SU-DHL-6 (cell line): ENCODE results near the gene MS4A4A.
A peak's percentile ranks its signal among the peaks of the same experiment; 100 is the strongest.

ENCODE experiments used
- H2AFZ ChIP-seq: fragments of 200-600 bp; sonication (generic); 2 replicates; pipeline ENCODE4 v1.6.1; 2014; ENCODE audit warnings: low read depth, mild to moderate bottlenecking, moderate library complexity, mixed read lengths, antibody characterized with exemption, low read length; ENCODE audit not compliant: severe bottlenecking
- H3F3A ChIP-seq: fragments of 200-600 bp; shearing (Covaris generic); 2 replicates; pipeline ENCODE4 v1.6.0; 2016; ENCODE audit warnings: antibody characterized with exemption, mild to moderate bottlenecking; ENCODE audit not compliant: insufficient read depth
- H3K27ac ChIP-seq: fragments of 200-600 bp; sonication (generic); 2 replicates; pipeline ENCODE4 v1.5.1; 2016; ENCODE audit warnings: low read depth, mild to moderate bottlenecking, low read length, moderate library complexity, mixed read lengths
- H3K27me3 ChIP-seq: fragments of 200-600 bp; sonication (generic), shearing (Covaris generic); 2 replicates; pipeline ENCODE4 v1.6.0; 2014; ENCODE audit warnings: mild to moderate bottlenecking, low read length
- H3K36me3 ChIP-seq: fragments of 200-600 bp; sonication (generic); 2 replicates; pipeline ENCODE4 v1.6.1; 2014; ENCODE audit warnings: mild to moderate bottlenecking, low read length, mixed read lengths
- H3K4me2 ChIP-seq: fragments of 300-600, 200-600 bp; shearing (Covaris generic), sonication (generic); 2 replicates; pipeline ENCODE4 v1.6.0; 2014; ENCODE audit warnings: low read length, low read depth, mild to moderate bottlenecking; ENCODE audit not compliant: poor library complexity, severe bottlenecking
- H3K4me3 ChIP-seq: fragments of 200-600 bp; sonication (generic); 2 replicates; pipeline ENCODE4 v1.5.1; 2014; ENCODE audit warnings: antibody characterized with exemption, low read length, mild to moderate bottlenecking, mixed read lengths; ENCODE audit not compliant: insufficient read depth, poor library complexity, severe bottlenecking
- H3K79me2 ChIP-seq: fragments of 200-600 bp; sonication (generic); 2 replicates; pipeline ENCODE4 v1.6.1; 2014; ENCODE audit warnings: mild to moderate bottlenecking, low read length, moderate library complexity; ENCODE audit not compliant: insufficient read depth
- H3K9ac ChIP-seq: fragments of 200-600 bp; sonication (generic); 2 replicates; pipeline ENCODE4 v1.7.0; 2014; ENCODE audit warnings: mild to moderate bottlenecking, low read length
- H3K9me2 ChIP-seq: fragments of 200-600 bp; sonication (generic); replicated peaks from 2 replicates; pipeline ENCODE4 v1.6.1; 2014; ENCODE audit warnings: low read length; ENCODE audit not compliant: insufficient read depth
- H3K9me3 ChIP-seq: fragments of 200-600 bp; sonication (generic); 2 replicates; pipeline ENCODE4 v1.6.1; 2014; ENCODE audit warnings: low read length, mixed read lengths; ENCODE audit not compliant: insufficient read depth
- H4K20me1 ChIP-seq: fragments of 200-600 bp; sonication (generic); 2 replicates; pipeline ENCODE4 v1.6.1; 2014; ENCODE audit warnings: low read depth, mild to moderate bottlenecking, antibody characterized with exemption, low read length, moderate library complexity, mixed read lengths
- EZH2phosphoT487 ChIP-seq: fragments of 200-600 bp; sonication (generic), shearing (Covaris generic); conservative IDR thresholded peaks from 2 replicates; pipeline ENCODE4 v1.6.1; 2018; ENCODE audit warnings: mild to moderate bottlenecking, antibody characterized with exemption, low read length, moderate library complexity, mixed read lengths
- TF ChIP-seq, protein P1 (sequence below): fragments of 200-600 bp; sonication (generic); IDR thresholded peaks from one replicate; pipeline ENCODE4 v1.5.1; 2017; ENCODE audit warnings: antibody characterized with exemption, mild to moderate bottlenecking, low read length, moderate library complexity; ENCODE audit not compliant: insufficient read depth, poor library complexity, severe bottlenecking

MS4A4A gene

GRCh38 chr11:60265373-60266214, 14.9 kb upstream of the MS4A4A start:
- Histone ChIP-seq H3K36me3 (no peaks in the 10 kb centered on the region), H3K9me2 (no peaks in the 10 kb centered on the region), H2AFZ (no peak overlapping the region), H3K4me2 (no peak overlapping the region), H3K27ac (no peak overlapping the region), H3F3A (no peaks in the 10 kb centered on the region), H4K20me1 (no peaks in the 10 kb centered on the region), H3K4me3 (no peak overlapping the region), H3K27me3 (no peaks in the 10 kb centered on the region), H3K9ac (no peak overlapping the region), H3K9me3 (no peaks in the 10 kb centered on the region), H3K79me2 (no peaks in the 10 kb centered on the region)
- TF ChIP-seq EZH2phosphoT487: no peak
- TF ChIP-seq, protein P1, sequence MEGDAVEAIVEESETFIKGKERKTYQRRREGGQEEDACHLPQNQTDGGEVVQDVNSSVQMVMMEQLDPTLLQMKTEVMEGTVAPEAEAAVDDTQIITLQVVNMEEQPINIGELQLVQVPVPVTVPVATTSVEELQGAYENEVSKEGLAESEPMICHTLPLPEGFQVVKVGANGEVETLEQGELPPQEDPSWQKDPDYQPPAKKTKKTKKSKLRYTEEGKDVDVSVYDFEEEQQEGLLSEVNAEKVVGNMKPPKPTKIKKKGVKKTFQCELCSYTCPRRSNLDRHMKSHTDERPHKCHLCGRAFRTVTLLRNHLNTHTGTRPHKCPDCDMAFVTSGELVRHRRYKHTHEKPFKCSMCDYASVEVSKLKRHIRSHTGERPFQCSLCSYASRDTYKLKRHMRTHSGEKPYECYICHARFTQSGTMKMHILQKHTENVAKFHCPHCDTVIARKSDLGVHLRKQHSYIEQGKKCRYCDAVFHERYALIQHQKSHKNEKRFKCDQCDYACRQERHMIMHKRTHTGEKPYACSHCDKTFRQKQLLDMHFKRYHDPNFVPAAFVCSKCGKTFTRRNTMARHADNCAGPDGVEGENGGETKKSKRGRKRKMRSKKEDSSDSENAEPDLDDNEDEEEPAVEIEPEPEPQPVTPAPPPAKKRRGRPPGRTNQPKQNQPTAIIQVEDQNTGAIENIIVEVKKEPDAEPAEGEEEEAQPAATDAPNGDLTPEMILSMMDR: peak; percentile 50

DNA sequence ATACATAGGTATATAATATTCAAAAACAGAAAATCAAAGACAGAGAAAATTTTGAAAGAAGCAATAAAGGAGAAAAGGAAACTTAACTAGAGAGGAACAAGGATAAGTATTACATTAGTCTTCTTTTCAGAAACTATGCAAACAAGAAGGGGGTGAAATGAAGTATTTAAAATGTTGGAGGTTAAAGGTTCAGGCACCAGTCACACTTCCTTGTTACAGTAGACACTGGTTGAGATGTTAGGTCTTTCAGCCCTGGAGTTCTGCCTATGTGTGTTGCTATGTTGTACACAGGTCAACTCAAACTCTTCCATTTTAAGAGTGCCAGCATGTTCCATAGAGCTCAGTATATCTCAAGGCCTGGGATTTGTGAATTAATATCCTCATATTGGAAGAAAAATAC, 6.0 kb upstream of the MS4A4A start:
- Histone ChIP-seq H3K9me2 (no peaks in the 10 kb centered on the region), H3K27ac (no peak overlapping the region), H3K79me2 (no peaks in the 10 kb centered on the region), H3K9ac (no peak overlapping the region), H3F3A (no peaks in the 10 kb centered on the region), H4K20me1 (no peaks in the 10 kb centered on the region), H3K36me3 (no peaks in the 10 kb centered on the region), H2AFZ (no peak overlapping the region), H3K27me3 (no peaks in the 10 kb centered on the region), H3K9me3 (no peaks in the 10 kb centered on the region), H3K4me3 (no peak overlapping the region), H3K4me2 (no peak overlapping the region)
- TF ChIP-seq, protein P1: no peak
- no peak for TF ChIP-seq EZH2phosphoT487

DNA sequence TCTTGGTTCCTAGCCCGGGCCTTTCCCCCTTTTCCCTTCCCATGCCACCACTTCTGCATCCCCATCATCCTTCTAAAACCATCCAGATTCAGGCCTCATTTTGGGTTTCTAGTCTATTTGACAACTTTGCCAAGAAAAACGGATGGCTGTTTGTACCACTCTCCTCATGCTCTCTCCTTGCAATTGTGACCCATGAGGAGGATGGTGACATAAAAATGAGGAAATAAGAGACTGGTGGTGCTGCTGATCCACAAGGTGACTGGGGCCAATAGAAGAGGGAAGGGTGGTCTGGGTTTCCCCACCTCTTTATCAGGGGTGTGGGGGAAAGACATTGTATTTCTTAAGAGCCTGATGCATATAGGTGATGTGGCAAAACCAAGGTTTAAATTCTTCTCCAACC, 1.0 kb downstream of the MS4A4A start:
- no peaks in the 10 kb centered on the region for H3K27me3 ChIP-seq
- H3K9me2 ChIP-seq: no peaks in the 10 kb centered on the region
- no peaks in the 10 kb centered on the region for H3K79me2 ChIP-seq
- no peak overlapping the region for H3K9ac ChIP-seq
- TF ChIP-seq, protein P1: no peak
- no peak for TF ChIP-seq EZH2phosphoT487
- no peak overlapping the region for H3K4me3 ChIP-seq
- H3K27ac ChIP-seq: no peak overlapping the region
- no peaks in the 10 kb centered on the region for H3K9me3 ChIP-seq
- no peak overlapping the region for H3K4me2 ChIP-seq
- no peak overlapping the region for H2AFZ ChIP-seq
- no peaks in the 10 kb centered on the region for H3F3A ChIP-seq
- H3K36me3 ChIP-seq: no peaks in the 10 kb centered on the region
- H4K20me1 ChIP-seq: no peaks in the 10 kb centered on the region
